ENCODE data around the gene TRMT11. TPM values are rescaled to one million over a fixed set of nuclear protein-coding genes. Genes with fewer than 3 reads are reported as not detected.

The TRMT11 gene
- total and polyA plus RNA-seq, 10 of the 15 experiments (the other 5 are each of a cell fraction or from before 2014, with no cell fraction given) = 34.0 to 81.1 (median 43.7) TPM

GRCh38 chr6:126071000-126071647 is 84.8 kb downstream of the TRMT11 start:
- in situ Hi-C loops (cut with MboI) = no loop called here
- H2AFZ ChIP-seq (ENCODE audit: control insufficient read depth, low read depth, low read length) = no peak overlapping the region
- no peak for FAIRE-seq
- no peak for DNase-seq (ENCODE audit: low read depth, low spot score)
- ChIA-PET RAD21 (ENCODE audit: unreplicated experiment) (interaction anchor here (0.6 kb wide), 1 partner anchor 1039 kb away, joined by 3 read pairs; no protein-coding TSS in a partner anchor), CTCF (interaction anchor here (1.2 kb wide), 1 partner anchor 8 kb away, joined by 4 read pairs; no protein-coding TSS in a partner anchor), SMC1A (ENCODE audit: uncharacterized antibody, unreplicated experiment) (interaction anchor here (0.6 to 1.5 kb wide), 3 partner anchors 8 to 215 kb away, joined by 3 to 4 read pairs (median 3); no protein-coding TSS in a partner anchor), POLR2A (interaction anchor here (1.0 kb wide), 1 partner anchor 174 kb away, joined by 4 read pairs; no protein-coding TSS in a partner anchor)
- H3K4me3 ChIP-seq = no peak overlapping the region
- no peak overlapping the region for H3K4me2 ChIP-seq (ENCODE audit: control insufficient read depth, insufficient read depth)
- intact Hi-C loops (cut with micrococcal nuclease; ENCODE audit: unreplicated experiment) = no loop called here
- WGBS (ENCODE audit: insufficient coverage, insufficient replicate concordance, low lambda C conversion rate, missing lambda C conversion rate) = 98% methylated on average over 7 of the region's 7 CpGs
- H3K27me3 ChIP-seq (replicated peaks in 1 of 2; ENCODE audit: control insufficient read depth in 2 of 2, insufficient read depth in 2 of 2, low read length in 1 of 2) = no peaks in the 10 kb centered on the region
- H3K9me3 ChIP-seq (replicated peaks; ENCODE audit: control insufficient read depth, insufficient read depth, low read length) = no peaks in the 10 kb centered on the region
- H4K20me1 ChIP-seq (ENCODE audit: control insufficient read depth, insufficient read depth) = no peaks in the 10 kb centered on the region
- H3K36me3 ChIP-seq (ENCODE audit: control insufficient read depth in 2 of 2, insufficient read depth in 2 of 2, low read length in 1 of 2) = peaks cover 0 to 5% of the 10 kb centered on the region in 2 experiments; a peak in 2 of 4 replicates
- no peak for ATAC-seq
- TF ChIP-seq, protein P1, sequence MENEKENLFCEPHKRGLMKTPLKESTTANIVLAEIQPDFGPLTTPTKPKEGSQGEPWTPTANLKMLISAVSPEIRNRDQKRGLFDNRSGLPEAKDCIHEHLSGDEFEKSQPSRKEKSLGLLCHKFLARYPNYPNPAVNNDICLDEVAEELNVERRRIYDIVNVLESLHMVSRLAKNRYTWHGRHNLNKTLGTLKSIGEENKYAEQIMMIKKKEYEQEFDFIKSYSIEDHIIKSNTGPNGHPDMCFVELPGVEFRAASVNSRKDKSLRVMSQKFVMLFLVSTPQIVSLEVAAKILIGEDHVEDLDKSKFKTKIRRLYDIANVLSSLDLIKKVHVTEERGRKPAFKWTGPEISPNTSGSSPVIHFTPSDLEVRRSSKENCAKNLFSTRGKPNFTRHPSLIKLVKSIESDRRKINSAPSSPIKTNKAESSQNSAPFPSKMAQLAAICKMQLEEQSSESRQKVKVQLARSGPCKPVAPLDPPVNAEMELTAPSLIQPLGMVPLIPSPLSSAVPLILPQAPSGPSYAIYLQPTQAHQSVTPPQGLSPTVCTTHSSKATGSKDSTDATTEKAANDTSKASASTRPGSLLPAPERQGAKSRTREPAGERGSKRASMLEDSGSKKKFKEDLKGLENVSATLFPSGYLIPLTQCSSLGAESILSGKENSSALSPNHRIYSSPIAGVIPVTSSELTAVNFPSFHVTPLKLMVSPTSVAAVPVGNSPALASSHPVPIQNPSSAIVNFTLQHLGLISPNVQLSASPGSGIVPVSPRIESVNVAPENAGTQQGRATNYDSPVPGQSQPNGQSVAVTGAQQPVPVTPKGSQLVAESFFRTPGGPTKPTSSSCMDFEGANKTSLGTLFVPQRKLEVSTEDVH (IDR thresholded peaks at IDR 0.05; ENCODE audit: low read depth, partially characterized antibody) = no peak
- TF ChIP-seq SKIL (IDR thresholded peaks at IDR 0.05; ENCODE audit: low read depth, poor library complexity, severe bottlenecking) (no peak), TBL1XR1 (IDR thresholded peaks at IDR 0.05; ENCODE audit: low read depth, low read length) (no peak), E4F1 (IDR thresholded peaks at IDR 0.05; ENCODE audit: borderline replicate concordance, partially characterized antibody) (no peak), IRF3 (IDR thresholded peaks at IDR 0.05) (no peak)
- no TSS peak for BruUV-seq (replicated peaks)
- H3K79me2 ChIP-seq (ENCODE audit: control insufficient read depth, insufficient read depth, low read length) = no peaks in the 10 kb centered on the region
- H3K9ac ChIP-seq (ENCODE audit: control insufficient read depth, insufficient read depth, low read length) = no peak overlapping the region
- no peak overlapping the region for H3K27ac ChIP-seq (ENCODE audit: control insufficient read depth, insufficient read depth)
- no peaks in the 10 kb centered on the region for H3K4me1 ChIP-seq (ENCODE audit: control insufficient read depth, insufficient read depth, low read length)
